H1 (cell line): ENCODE data around the gene AHDC1. TPM values are rescaled to one million over a fixed set of nuclear protein-coding genes. Genes with fewer than 3 reads are reported as not detected.

ENCODE experiments used
- CTCF ChIA-PET: fragments of 300-600 bp; sonication (Branson Sonifier 250); formaldehyde crosslinking; loops from one replicate; lab custom pipeline; 2021; ENCODE audit not compliant: partially characterized antibody; lab: Charles Lee
- POLR2A ChIA-PET: fragments of 300-600 bp; sonication (Branson Sonifier 250); formaldehyde crosslinking; loops from one replicate; lab custom pipeline; 2021; ENCODE audit warnings: inconsistent platforms; ENCODE audit not compliant: partially characterized antibody; lab: Charles Lee
- DNase-seq, 2 experiments: peaks; one replicate each; pipeline versions ENCODE4 v3.0.0 to v3.0.0-alpha.2; 2010 to 2022; ENCODE audit warnings: low spot score in 2 of 2, low read depth in 1 of 2, mixed read lengths in 1 of 2
- FAIRE-seq: peaks from 2 replicates; lab custom pipeline; 2011; peaks lifted over from hg19 to GRCh38; lab: Jason Lieb, UNC
- H2AFZ ChIP-seq: 2 replicates; pipeline ENCODE4 v1.8.1; 2012; ENCODE audit warnings: low read length, inconsistent platforms
- H2AK5ac ChIP-seq: 2 replicates; pipeline ENCODE4 v1.6.1; 2013; ENCODE audit warnings: low read depth, low read length
- H2BK120ac ChIP-seq: replicated peaks from 2 replicates; pipeline ENCODE3; 2013; ENCODE audit warnings: low read depth, low read length, inconsistent platforms
- H2BK12ac ChIP-seq: 2 replicates; pipeline ENCODE4 v1.6.1; 2013; ENCODE audit warnings: low read depth, low read length
- H2BK15ac ChIP-seq: 2 replicates; pipeline ENCODE4 v1.6.1; 2013; ENCODE audit warnings: low read length
- H2BK20ac ChIP-seq: 2 replicates; pipeline ENCODE4 v1.6.1; 2013; ENCODE audit warnings: low read length
- H2BK5ac ChIP-seq: 2 replicates; pipeline ENCODE4 v1.6.1; 2013; ENCODE audit warnings: low read depth, low read length
- H3K14ac ChIP-seq: 2 replicates; pipeline ENCODE4 v1.6.1; 2013; ENCODE audit warnings: inconsistent platforms; ENCODE audit not compliant: insufficient read length
- H3K18ac ChIP-seq: 2 replicates; pipeline ENCODE4 v1.6.1; 2013; ENCODE audit warnings: low read length; ENCODE audit errors: extremely low read depth
- H3K23ac ChIP-seq: 2 replicates; pipeline ENCODE4 v1.6.1; 2013; ENCODE audit warnings: inconsistent platforms; ENCODE audit not compliant: insufficient read length
- H3K23me2 ChIP-seq: 2 replicates; pipeline ENCODE4 v1.6.1; 2013; ENCODE audit warnings: low read depth, low read length
- H3K27ac ChIP-seq: 2 replicates; pipeline ENCODE4 v1.6.1; 2011; ENCODE audit warnings: low read depth, low read length, inconsistent platforms
- H3K27me3 ChIP-seq, 4 experiments: replicated peaks in 1 of 4; 1 replicate in 1 of 4; 2 replicates in 3 of 4; pipeline versions ENCODE4 v1.6.1 to v1.8.1; 2011 to 2013; ENCODE audit warnings: low read length in 3 of 4, mild to moderate bottlenecking in 3 of 4, inconsistent platforms in 2 of 4, mixed read lengths in 2 of 4, moderate library complexity in 1 of 4; ENCODE audit not compliant: control insufficient read depth in 3 of 4, insufficient read depth in 3 of 4; ENCODE audit errors: extremely low read depth in 1 of 4
- H3K36me3 ChIP-seq, 4 experiments: 2 replicates each; pipeline versions ENCODE4 v1.6.1 to v1.8.1; 2011 to 2013; ENCODE audit warnings: mild to moderate bottlenecking in 4 of 4, low read length in 3 of 4, moderate library complexity in 2 of 4, control low read depth in 1 of 4, inconsistent platforms in 1 of 4; ENCODE audit not compliant: insufficient read depth in 4 of 4, control insufficient read depth in 2 of 4
- H3K4ac ChIP-seq: replicated peaks from 2 replicates; pipeline ENCODE3; 2013; ENCODE audit warnings: low read length, low read depth, mixed read lengths, inconsistent platforms; ENCODE audit not compliant: insufficient read length
- H3K4me1 ChIP-seq, 4 experiments: replicated peaks in 1 of 4; 1 replicate in 1 of 4; 2 replicates in 3 of 4; pipeline versions ENCODE4 v1.6.1 to v1.8.1; 2011 to 2013; ENCODE audit warnings: low read length in 3 of 4, inconsistent platforms in 2 of 4, mixed read lengths in 1 of 4; ENCODE audit not compliant: insufficient read depth in 4 of 4, control insufficient read depth in 3 of 4
- H3K4me2 ChIP-seq, 2 experiments: 2 replicates each; pipeline versions ENCODE4 v1.6.1 to v1.8.1; 2011 to 2013; ENCODE audit warnings: low read depth in 2 of 2, low read length in 2 of 2, control low read depth in 1 of 2, inconsistent platforms in 1 of 2, mild to moderate bottlenecking in 1 of 2; ENCODE audit not compliant: insufficient read depth in 1 of 2
- H3K4me3 ChIP-seq, 4 experiments: fragments of 200-600, 300-600 bp in 1 of 4; sonication (generic), shearing (Covaris generic), sonication (Bioruptor Twin) in 1 of 4; 2 replicates each; pipeline versions ENCODE4 v1.5.1 to v1.8.1; 2011 to 2016; ENCODE audit warnings: low read length in 4 of 4, low read depth in 3 of 4, control low read depth in 2 of 4, inconsistent platforms in 2 of 4, mild to moderate bottlenecking in 2 of 4, mixed read lengths in 1 of 4, moderate library complexity in 1 of 4; ENCODE audit not compliant: insufficient read depth in 2 of 4; ENCODE audit errors: extremely low read depth in 1 of 4
- H3K56ac ChIP-seq: replicated peaks from 2 replicates; pipeline ENCODE3; 2013; ENCODE audit warnings: low read depth, mild to moderate bottlenecking, mixed read lengths, low read length, inconsistent platforms; ENCODE audit not compliant: insufficient read length
- H3K79me1 ChIP-seq: 2 replicates; pipeline ENCODE4 v1.6.1; 2013; ENCODE audit warnings: low read depth, low read length, control low read depth
- H3K79me2 ChIP-seq, 2 experiments: 2 replicates each; pipeline versions ENCODE4 v1.6.1 to v1.8.1; 2012 to 2013; ENCODE audit warnings: low read length in 2 of 2, mild to moderate bottlenecking in 2 of 2, inconsistent platforms in 1 of 2; ENCODE audit not compliant: insufficient read depth in 2 of 2, control insufficient read depth in 1 of 2
- H3K9ac ChIP-seq, 4 experiments: replicated peaks in 1 of 4; 1 replicate in 1 of 4; 2 replicates in 3 of 4; pipeline versions ENCODE4 v1.6.1 to v1.8.1; 2011 to 2013; ENCODE audit warnings: low read depth in 3 of 4, low read length in 3 of 4, control low read depth in 2 of 4, mild to moderate bottlenecking in 2 of 4, moderate library complexity in 2 of 4, inconsistent platforms in 1 of 4; ENCODE audit errors: extremely low read depth in 1 of 4
- H3K9me3 ChIP-seq, 2 experiments: 2 replicates each; pipeline versions ENCODE4 v1.6.1 to v1.8.1; 2012 to 2013; ENCODE audit warnings: mild to moderate bottlenecking in 2 of 2, moderate library complexity in 2 of 2, control low read depth in 1 of 2, inconsistent platforms in 1 of 2, low read depth in 1 of 2, low read length in 1 of 2, mixed read lengths in 1 of 2; ENCODE audit not compliant: insufficient read depth in 2 of 2
- H4K20me1 ChIP-seq, 2 experiments: replicated peaks in 1 of 2; 2 replicates each; pipeline versions ENCODE3 to v1.8.1; 2011 to 2013; ENCODE audit warnings: inconsistent platforms in 2 of 2, low read length in 2 of 2, mild to moderate bottlenecking in 1 of 2; ENCODE audit not compliant: insufficient read depth in 2 of 2, control insufficient read depth in 1 of 2
- H4K5ac ChIP-seq: 2 replicates; pipeline ENCODE4 v1.6.1; 2013; ENCODE audit warnings: low read length, low read depth, mixed read lengths, inconsistent platforms; ENCODE audit not compliant: insufficient read length
- H4K8ac ChIP-seq: 2 replicates; pipeline ENCODE4 v1.8.0; 2013; ENCODE audit warnings: mild to moderate bottlenecking, moderate library complexity, low read length, inconsistent platforms; ENCODE audit not compliant: insufficient read depth; ENCODE audit errors: extremely low read depth
- H4K91ac ChIP-seq: replicated peaks from 2 replicates; pipeline ENCODE3; 2013; ENCODE audit warnings: low read length, mixed read lengths, inconsistent platforms; ENCODE audit not compliant: insufficient read length
- CHD2 ChIP-seq: IDR thresholded peaks from 2 replicates; pipeline ENCODE4 v1.6.1; 2012; ENCODE audit warnings: low read length, improper control_type of control experiment
- CTCF ChIP-seq, 3 experiments: IDR thresholded peaks; 1 replicate in 2 of 3; 2 replicates in 1 of 3; pipeline versions ENCODE4 v1.5.1 to v1.6.1; 2011; ENCODE audit warnings: low read length in 3 of 3, mild to moderate bottlenecking in 3 of 3, inconsistent platforms in 2 of 3, low read depth in 1 of 3, moderate library complexity in 1 of 3; ENCODE audit not compliant: insufficient read depth in 1 of 3; ENCODE audit errors: control extremely low read depth in 1 of 3
- SP1 ChIP-seq: IDR thresholded peaks from 2 replicates; pipeline ENCODE4 v1.6.1; 2011; ENCODE audit warnings: low read depth, low read length
- SP2 ChIP-seq: IDR thresholded peaks from 2 replicates; pipeline ENCODE4 v1.6.1; 2012; ENCODE audit warnings: mild to moderate bottlenecking, low read length, inconsistent platforms
- TAF1 ChIP-seq: IDR thresholded peaks from 2 replicates; pipeline ENCODE4 v1.6.1; 2011; ENCODE audit warnings: mild to moderate bottlenecking, low read depth, low read length
- WGBS, 2 experiments: shearing (Covaris generic) in 1 of 2; methylation state at CpG; one replicate each; pipeline versions ENCODE4 v1.1.6 to v1.1.7; 2013 to 2015; ENCODE audit warnings: low lambda C conversion rate in 2 of 2, mixed read lengths in 2 of 2, inconsistent platforms in 1 of 2, low coverage in 1 of 2, missing lambda C conversion rate in 1 of 2; ENCODE audit not compliant: insufficient replicate concordance in 2 of 2, insufficient coverage in 1 of 2, insufficient read length in 1 of 2; ENCODE audit errors: extremely low coverage in 1 of 2, missing lambda C conversion rate in 1 of 2; 5-methylcytosine and 5-hydroxymethylcytosine counted together
- polyA plus RNA-seq, 7 experiments: library from polyadenylated mRNA; depleted of rRNA in 3 of 7; stranded (reverse) in 5 of 7; unstranded in 2 of 7; fragments of >200 nt in 5 of 7; fragments of 200-250 nt in 2 of 7; gene quantifications; 1 replicate in 5 of 7; 2 replicates in 1 of 7; 4 replicates in 1 of 7; pipeline versions ENCODE4 v1.2.1 to v1.2.3, GENCODE V29; 2011 to 2013; ENCODE audit warnings: missing spikeins in 2 of 7, mixed read lengths in 2 of 7
- total RNA-seq: library from RNA; stranded (reverse); fragmentation: NEBNext Ultra II Directional; extraction: Animal tissue kit (Norgen Biotek cat#: 25700); gene quantifications from 2 replicates; pipeline ENCODE4 v1.2.1, GENCODE V29; 2021

Gene AHDC1
- total and polyA plus RNA-seq, 2 of the 8 experiments (the other 6 are each of a cell fraction or from before 2014, with no cell fraction given): 4.4 to 35.1 TPM

DNA sequence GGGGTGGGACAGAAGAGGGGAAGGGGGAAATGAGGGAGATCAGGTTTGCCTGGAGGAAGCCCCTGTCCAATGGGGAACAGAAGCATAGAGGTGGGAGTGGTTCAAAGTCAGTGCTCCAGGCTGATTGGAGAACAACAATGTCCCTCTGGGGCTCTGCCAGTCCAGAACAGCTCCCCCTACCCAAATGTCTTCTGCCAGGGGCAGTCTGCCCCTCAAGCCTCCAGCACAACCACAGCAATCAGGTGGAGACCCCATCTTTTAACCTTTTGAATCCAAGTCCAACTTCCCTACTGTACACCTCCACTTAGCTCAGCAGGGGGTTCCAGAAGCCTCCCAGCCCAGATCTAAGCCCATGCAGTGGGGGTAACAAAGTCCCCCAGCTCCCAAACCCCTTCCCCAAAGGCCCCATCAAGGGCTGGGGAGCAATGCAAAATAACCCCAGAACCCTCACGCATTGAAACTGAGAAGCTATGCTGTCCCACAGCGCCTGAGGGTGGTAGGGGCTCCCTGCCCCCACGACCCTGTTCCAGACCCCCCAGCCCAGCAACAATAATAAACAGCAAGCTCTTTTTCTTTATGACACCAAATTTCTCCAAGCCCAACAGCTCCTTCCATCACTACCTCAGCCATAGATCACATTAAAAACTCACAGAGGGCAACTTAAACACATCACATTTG, 3.3 kb downstream of the AHDC1 start:
- POLR2A ChIA-PET: interaction anchor here (0.8 to 13.5 kb wide), 7 partner anchors 9 to 170 kb away, joined by 3 to 355 read pairs (median 7); partner anchors contain the start of gene IFI6
- TF ChIP-seq CTCF (IDR thresholded peaks at IDR 0.05; ENCODE audit: control extremely low read depth in 1 of 3, insufficient read depth in 1 of 3, low read depth in 1 of 3, low read length in 3 of 3) (peak in 1 of 3 experiments; percentile 27; a peak in 1 of 4 replicates), CHD2 (peak; percentile 64; the same call in 1 of the 2 replicates), SP1 (peak; percentile 85), SP2 (peak; percentile 36; the same call in 1 of the 2 replicates), TAF1 (no peak)
- no peak for FAIRE-seq

More for the DNA sequence above, 3.3 kb downstream of the AHDC1 start:
- no peak overlapping the region for H2AFZ ChIP-seq
- no peak overlapping the region for H4K5ac ChIP-seq
- peak overlapping the region; percentile 53; the same call in 1 of the 2 replicates for H2AK5ac ChIP-seq
- peaks cover 19 to 51% of the 10 kb centered on the region in 2 experiments for H4K20me1 ChIP-seq
- H3K4me1 ChIP-seq: peaks cover 21 to 54% (median 40%) of the 10 kb centered on the region in 4 experiments
- no peak overlapping the region for H2BK12ac ChIP-seq
- H3K18ac ChIP-seq: no peak overlapping the region
- H3K9me3 ChIP-seq: no peaks in the 10 kb centered on the region
- H2BK5ac ChIP-seq: no peak overlapping the region
- H3K4ac ChIP-seq: no peak overlapping the region
- WGBS, 2 experiments: 65% methylated on average over 3 of the region's 3 CpGs; no CpG with 5 or more reads in 1 of the 2 experiments
- H3K27ac ChIP-seq: no peak overlapping the region
- CTCF ChIA-PET: interaction anchor here (0.6 to 37.8 kb wide), 31 partner anchors 8 to 1334 kb away, joined by 3 to 1807 read pairs (median 5); partner anchors contain the start of gene IFI6
- H2BK15ac ChIP-seq: no peak overlapping the region
- H4K8ac ChIP-seq: no peak overlapping the region; the same call in 1 of the 2 replicates
- no peak overlapping the region for H3K56ac ChIP-seq
- peaks cover 5 to 69% of the 10 kb centered on the region in 2 experiments; a peak in 3 of 4 replicates for H3K79me2 ChIP-seq
- DNase-seq: no peak
- H3K9ac ChIP-seq: no peak overlapping the region
- H2BK120ac ChIP-seq: no peak overlapping the region
- H3K79me1 ChIP-seq: peaks cover 27% of the 10 kb centered on the region
- H3K27me3 ChIP-seq: no peaks in the 10 kb centered on the region
- no peak overlapping the region for H4K91ac ChIP-seq
- H2BK20ac ChIP-seq: no peak overlapping the region
- no peak overlapping the region for H3K4me3 ChIP-seq
- no peak overlapping the region for H3K14ac ChIP-seq
- H3K23ac ChIP-seq: no peak overlapping the region
- H3K36me3 ChIP-seq: no peaks in the 10 kb centered on the region
- peaks cover 11% of the 10 kb centered on the region for H3K23me2 ChIP-seq
- H3K4me2 ChIP-seq: no peak overlapping the region
